PC-3 (cell line): Measurements from ENCODE around the gene ZNF407.

ENCODE experiments used
- CTCF ChIP-seq: fragments of 300-600 bp; sonication (generic); conservative IDR thresholded peaks from 2 replicates; pipeline ENCODE4 v1.5.1; 2017; ENCODE audit warnings: antibody characterized with exemption, low read depth, mild to moderate bottlenecking, low read length
- EZH2 ChIP-seq: fragments of 300-600 bp; sonication (generic); IDR thresholded peaks from one replicate; pipeline ENCODE4 v1.6.1; 2017; ENCODE audit warnings: antibody characterized with exemption, mild to moderate bottlenecking, low read length; ENCODE audit not compliant: unreplicated experiment
- EZH2phosphoT487 ChIP-seq: fragments of 300-600 bp; sonication (generic); IDR thresholded peaks from 2 replicates; pipeline ENCODE4 v1.6.1; 2018; ENCODE audit warnings: mild to moderate bottlenecking, antibody characterized with exemption, low read length, borderline replicate concordance

GRCh38 chr18:74589021-74589420 is 8.6 kb upstream of the ZNF407 start:
- TF ChIP-seq CTCF (no peak), EZH2 (no peak), EZH2phosphoT487 (no peak)
